ENCODE data around the gene PLEKHA5.

- TF ChIP-seq, protein P1, sequence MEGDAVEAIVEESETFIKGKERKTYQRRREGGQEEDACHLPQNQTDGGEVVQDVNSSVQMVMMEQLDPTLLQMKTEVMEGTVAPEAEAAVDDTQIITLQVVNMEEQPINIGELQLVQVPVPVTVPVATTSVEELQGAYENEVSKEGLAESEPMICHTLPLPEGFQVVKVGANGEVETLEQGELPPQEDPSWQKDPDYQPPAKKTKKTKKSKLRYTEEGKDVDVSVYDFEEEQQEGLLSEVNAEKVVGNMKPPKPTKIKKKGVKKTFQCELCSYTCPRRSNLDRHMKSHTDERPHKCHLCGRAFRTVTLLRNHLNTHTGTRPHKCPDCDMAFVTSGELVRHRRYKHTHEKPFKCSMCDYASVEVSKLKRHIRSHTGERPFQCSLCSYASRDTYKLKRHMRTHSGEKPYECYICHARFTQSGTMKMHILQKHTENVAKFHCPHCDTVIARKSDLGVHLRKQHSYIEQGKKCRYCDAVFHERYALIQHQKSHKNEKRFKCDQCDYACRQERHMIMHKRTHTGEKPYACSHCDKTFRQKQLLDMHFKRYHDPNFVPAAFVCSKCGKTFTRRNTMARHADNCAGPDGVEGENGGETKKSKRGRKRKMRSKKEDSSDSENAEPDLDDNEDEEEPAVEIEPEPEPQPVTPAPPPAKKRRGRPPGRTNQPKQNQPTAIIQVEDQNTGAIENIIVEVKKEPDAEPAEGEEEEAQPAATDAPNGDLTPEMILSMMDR (IDR thresholded peaks at IDR 0.05), result no peak
- TF ChIP-seq POLR2AphosphoS5 (IDR thresholded peaks at IDR 0.05) (no peak), POLR2A (IDR thresholded peaks at IDR 0.05) (no peak), EP300 (IDR thresholded peaks at IDR 0.05) (no peak)
These were observed 293.8 kb downstream of the PLEKHA5 start for GRCh38 chr12:19423166-19423930.

Data from sigmoid colon (tissue), 4 donors.